Natural killer cell (primary cell): ENCODE data around the gene DNAI1. TPM values are rescaled to one million over a fixed set of nuclear protein-coding genes. Genes with fewer than 3 reads are reported as not detected.

Source experiments
- ATAC-seq, 3 donors: fragments of 150-1000 bp in 2 of 3; fragments of 200-7000 bp in 1 of 3; cut with Tn5 transposase; 1 replicate in 1 of 3; 2 replicates in 2 of 3; pipeline ENCODE4 v1.10.0; 2021; ENCODE audit warnings: mild to moderate bottlenecking in 2 of 3, moderate library complexity in 2 of 3
- DNase-seq, 2 donors: peaks; one replicate each; pipeline versions ENCODE4 v3.0.0 to v3.0.0-alpha.2; 2013 to 2021; ENCODE audit warnings: mixed read lengths in 1 of 2
- H3K27ac ChIP-seq: one replicate; pipeline ENCODE4 v1.5.1; 2013; ENCODE audit warnings: mild to moderate bottlenecking, low read length
- H3K27me3 ChIP-seq: one replicate; pipeline ENCODE4 v1.6.1; 2013; ENCODE audit warnings: low read length; ENCODE audit not compliant: control insufficient read depth, insufficient read depth
- H3K36me3 ChIP-seq: one replicate; pipeline ENCODE4 v1.6.1; 2013; ENCODE audit warnings: low read length; ENCODE audit not compliant: control insufficient read depth, insufficient read depth
- H3K4me1 ChIP-seq: one replicate; pipeline ENCODE4 v1.6.1; 2013; ENCODE audit warnings: low read length; ENCODE audit not compliant: control insufficient read depth, insufficient read depth
- H3K4me3 ChIP-seq: one replicate; pipeline ENCODE4 v1.5.1; 2013; ENCODE audit warnings: low read length
- H3K9me3 ChIP-seq: one replicate; pipeline ENCODE4 v1.6.1; 2013; ENCODE audit warnings: low read length; ENCODE audit not compliant: control insufficient read depth, insufficient read depth
- H3K27ac Mint-ChIP-seq, 2 donors: one replicate each; pipeline ENCODE4 v1.8.0; 2022; ENCODE audit warnings: mild to moderate bottlenecking in 2 of 2, mixed read lengths in 2 of 2, moderate library complexity in 1 of 2
- H3K27me3 Mint-ChIP-seq, 2 donors: one replicate each; pipeline ENCODE4 v1.8.0; 2022; ENCODE audit warnings: low read depth in 2 of 2, mixed read lengths in 2 of 2
- H3K36me3 Mint-ChIP-seq: one replicate; pipeline ENCODE4 v1.8.0; 2022; ENCODE audit warnings: mixed read lengths
- H3K4me1 Mint-ChIP-seq, 2 donors: one replicate each; pipeline ENCODE4 v1.8.0; 2022; ENCODE audit warnings: mixed read lengths in 2 of 2
- H3K4me3 Mint-ChIP-seq: one replicate; pipeline ENCODE4 v1.8.0; 2022; ENCODE audit warnings: mild to moderate bottlenecking, moderate library complexity, mixed read lengths
- H3K9me3 Mint-ChIP-seq, 2 donors: one replicate each; pipeline ENCODE4 v1.8.0; 2022; ENCODE audit warnings: mixed read lengths in 2 of 2
- CTCF ChIP-seq: fragments of 200-600 bp; IDR thresholded peaks from one replicate; pipeline ENCODE4 v1.8.0; 2022; ENCODE audit warnings: antibody characterized with exemption
- WGBS: methylation state at CpG from one replicate; pipeline ENCODE4 v1.1.7; 2013; ENCODE audit warnings: missing lambda C conversion rate; ENCODE audit not compliant: insufficient coverage; 5-methylcytosine and 5-hydroxymethylcytosine counted together
- intact Hi-C: fragments of 100-400 bp; cut with micrococcal nuclease; formaldehyde crosslinking; loops from one replicate; pipeline ENCODE4 v1.14.2; 2022
- total RNA-seq, 4 donors: library from RNA; stranded (reverse); fragments of 120-200 nt in 1 of 4; gene quantifications; one replicate each; pipeline versions ENCODE4 v1.2.3 to v1.2.4, GENCODE V29; 2013 to 2022

The DNAI1 gene
- total RNA-seq, 3 donors from 2014 or later (not counting 1 experiment from before 2014, with no cell fraction given) = not detected

- H3K27ac Mint-ChIP-seq = no peak overlapping the region
- no peaks in the 10 kb centered on the region for H3K9me3 Mint-ChIP-seq
- no peak for DNase-seq
- no peaks in the 10 kb centered on the region for H3K9me3 ChIP-seq
- no peaks in the 10 kb centered on the region for H3K4me1 Mint-ChIP-seq
- no peak for TF ChIP-seq CTCF
- H3K36me3 ChIP-seq = no peaks in the 10 kb centered on the region
- WGBS = 100% methylated on average over 3 of the region's 3 CpGs
- H3K27me3 ChIP-seq = no peaks in the 10 kb centered on the region
- H3K4me3 Mint-ChIP-seq = no peak overlapping the region
- intact Hi-C loops = no loop called here
- H3K4me3 ChIP-seq = no peak overlapping the region
- no peak overlapping the region for H3K27ac ChIP-seq
- H3K36me3 Mint-ChIP-seq = no peaks in the 10 kb centered on the region
- peaks cover 0 to 8% of the 10 kb centered on the region in 2 donors for H3K27me3 Mint-ChIP-seq
- no peaks in the 10 kb centered on the region for H3K4me1 ChIP-seq
- ATAC-seq = no peak
Observed at GRCh38 chr9:34508463-34508862, 49.9 kb downstream of the DNAI1 start.

DNA sequence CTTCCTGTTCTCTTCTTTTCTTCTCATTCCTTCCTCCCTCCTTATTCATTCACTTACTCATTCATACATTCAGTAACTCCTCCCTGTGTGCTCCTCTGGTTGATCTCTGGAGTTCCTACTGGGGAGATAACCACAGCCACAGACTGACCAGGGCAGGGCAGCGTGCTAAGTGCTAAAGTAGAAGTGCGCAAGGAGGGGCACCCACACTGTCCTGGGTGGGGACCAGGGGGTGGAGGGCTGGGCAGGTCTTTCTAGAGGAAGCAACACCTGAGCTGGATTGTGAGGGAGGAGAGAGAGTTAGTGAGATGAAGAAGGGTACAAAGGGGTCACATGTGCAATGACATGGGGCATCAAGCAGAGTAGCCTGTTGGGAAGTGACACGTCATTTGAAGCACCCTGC, 50.3 kb downstream of the DNAI1 start:
- H3K9me3 Mint-ChIP-seq = no peaks in the 10 kb centered on the region
- no peaks in the 10 kb centered on the region for H3K4me1 ChIP-seq
- peaks cover 0 to 5% of the 10 kb centered on the region in 2 donors for H3K27me3 Mint-ChIP-seq
- H3K36me3 ChIP-seq = no peaks in the 10 kb centered on the region
- no peaks in the 10 kb centered on the region for H3K27me3 ChIP-seq
- no peaks in the 10 kb centered on the region for H3K4me1 Mint-ChIP-seq
- WGBS = 83% methylated on average over 3 of the region's 3 CpGs
- intact Hi-C loops = no loop called here
- ATAC-seq (no peak), DNase-seq (no peak)
- H3K4me3 Mint-ChIP-seq = no peak overlapping the region
- TF ChIP-seq CTCF = no peak
- no peak overlapping the region for H3K27ac Mint-ChIP-seq
- no peaks in the 10 kb centered on the region for H3K9me3 ChIP-seq
- no peaks in the 10 kb centered on the region for H3K36me3 Mint-ChIP-seq
- H3K4me3 ChIP-seq = no peak overlapping the region
- no peak overlapping the region for H3K27ac ChIP-seq

DNA sequence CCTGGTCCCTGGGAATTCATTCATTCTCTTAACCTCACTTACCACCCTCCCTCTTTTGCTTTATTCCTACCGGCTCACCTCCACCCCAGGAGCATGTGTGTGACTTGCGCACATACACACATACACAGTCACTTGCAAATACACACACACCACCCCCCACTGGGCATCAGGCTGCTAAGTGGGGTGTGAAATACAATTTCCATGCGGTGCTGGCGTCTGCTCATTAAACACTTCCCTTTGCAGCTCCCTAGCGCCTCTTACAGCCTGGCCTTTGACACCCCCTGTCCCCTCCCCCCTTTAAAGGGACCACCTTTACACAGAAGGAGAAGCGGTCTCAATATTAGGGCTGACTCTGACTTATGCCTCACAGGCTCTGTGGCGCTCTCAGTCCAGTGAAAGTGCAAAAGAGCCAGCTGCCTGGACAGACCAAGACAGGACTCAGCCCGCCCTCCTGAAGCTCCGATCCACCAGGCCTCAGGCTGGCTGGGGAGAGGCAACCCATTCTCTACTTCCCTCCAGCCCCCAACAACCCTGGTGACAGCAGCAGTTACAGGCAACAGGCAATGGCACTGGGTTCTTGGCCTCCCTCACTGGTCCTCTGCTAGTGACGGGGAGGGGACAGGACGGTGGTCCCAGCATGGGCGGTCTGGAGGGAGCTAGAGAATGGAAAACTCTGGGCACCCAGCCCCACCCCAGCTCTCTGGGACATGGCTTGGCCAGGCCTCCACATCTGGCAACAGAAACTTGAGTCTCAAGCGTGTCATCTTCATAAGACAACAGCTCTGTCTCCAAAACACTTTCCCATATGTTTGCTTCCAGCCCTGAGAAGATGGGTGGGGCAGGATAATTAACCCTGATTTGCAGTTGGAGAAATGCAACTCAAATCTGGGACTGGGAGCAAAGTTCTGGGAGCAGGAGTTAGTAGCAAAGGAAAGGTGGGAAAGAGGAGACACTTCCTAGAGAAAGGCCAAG, 52.2 kb downstream of the DNAI1 start:
- H3K9me3 Mint-ChIP-seq = no peaks in the 10 kb centered on the region
- no peaks in the 10 kb centered on the region for H3K27me3 ChIP-seq
- DNase-seq = no peak
- H3K4me3 Mint-ChIP-seq = no peak overlapping the region
- H3K27ac ChIP-seq = no peak overlapping the region
- no peak for ATAC-seq
- H3K36me3 ChIP-seq = no peaks in the 10 kb centered on the region
- H3K9me3 ChIP-seq = no peaks in the 10 kb centered on the region
- no peak overlapping the region for H3K27ac Mint-ChIP-seq
- TF ChIP-seq CTCF = no peak
- no peaks in the 10 kb centered on the region for H3K4me1 Mint-ChIP-seq
- no peaks in the 10 kb centered on the region for H3K36me3 Mint-ChIP-seq
- WGBS = 87% methylated on average over 13 of the region's 13 CpGs
- no peaks in the 10 kb centered on the region for H3K4me1 ChIP-seq
- intact Hi-C loops = no loop called here
- no peaks in the 10 kb centered on the region for H3K27me3 Mint-ChIP-seq
- H3K4me3 ChIP-seq = no peak overlapping the region
